B cell (primary cell): ENCODE data around the gene C13orf42.

ENCODE experiments used
- CTCF ChIP-seq: fragments of 200-600 bp; IDR thresholded peaks from one replicate; pipeline ENCODE4 v1.8.0; 2022; ENCODE audit warnings: antibody characterized with exemption, mild to moderate bottlenecking
- EZH2 ChIP-seq: IDR thresholded peaks from 2 replicates; pipeline ENCODE4 v1.6.1; 2012; ENCODE audit warnings: borderline replicate concordance, low read depth, mild to moderate bottlenecking, moderate library complexity, low read length; ENCODE audit not compliant: insufficient read depth, poor library complexity, severe bottlenecking

GRCh38 chr13:51118809-51119431 is 7.8 kb upstream of the C13orf42 start:
- TF ChIP-seq EZH2: no peak
- TF ChIP-seq CTCF: no peak
